Measurements from ENCODE around the gene TXNL4A.
"Not testable (repeated sequence)": the region's sequence is repeated elsewhere in the genome, so short reads cannot be mapped to it uniquely, and the experiment has no call there.

TXNL4A gene, protein sequence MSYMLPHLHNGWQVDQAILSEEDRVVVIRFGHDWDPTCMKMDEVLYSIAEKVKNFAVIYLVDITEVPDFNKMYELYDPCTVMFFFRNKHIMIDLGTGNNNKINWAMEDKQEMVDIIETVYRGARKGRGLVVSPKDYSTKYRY

DNA sequence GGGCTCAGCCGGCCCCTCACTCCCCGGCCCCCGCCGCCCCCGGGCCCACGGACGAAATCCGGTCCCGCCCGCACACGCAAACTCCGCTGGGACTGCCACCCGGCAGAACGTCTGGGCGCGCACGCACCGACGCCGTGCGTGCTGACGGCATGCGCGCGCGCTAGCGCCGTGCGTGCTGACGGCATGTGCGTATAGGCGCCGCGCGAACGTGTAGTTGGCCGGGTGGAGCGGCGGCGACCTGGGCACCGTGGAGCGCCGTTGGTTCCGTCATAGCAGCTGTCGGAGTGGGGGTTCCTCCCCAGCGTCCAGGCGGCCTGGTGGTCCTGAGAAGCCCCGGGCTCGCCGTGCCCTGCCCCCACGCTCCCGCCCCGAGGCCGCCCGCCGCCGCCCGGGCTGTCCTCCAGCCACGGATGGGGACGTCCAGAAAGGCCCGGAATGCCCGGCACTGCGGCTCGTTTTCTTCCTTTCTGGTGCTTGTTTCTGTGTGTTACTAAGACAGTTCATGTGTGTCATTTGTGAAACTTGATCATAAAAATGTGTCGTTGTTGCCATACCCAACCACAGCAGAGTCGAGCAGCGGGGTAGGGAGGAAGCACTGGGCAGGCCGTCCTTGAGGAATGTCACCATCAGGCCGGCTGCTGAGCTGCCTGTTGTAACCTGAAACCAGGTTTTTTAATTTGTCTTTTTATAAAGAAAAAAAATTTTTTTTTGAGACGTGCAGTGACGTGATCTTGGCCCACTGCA is at the start of gene TXNL4A:
TXNL4A (minus strand) TSS at position 113 of the 744 bp plus-strand sequence. CDS start 171 bp downstream, outside the sequence.
- peak; percentile 71 to 78 for DNase-seq

DNA sequence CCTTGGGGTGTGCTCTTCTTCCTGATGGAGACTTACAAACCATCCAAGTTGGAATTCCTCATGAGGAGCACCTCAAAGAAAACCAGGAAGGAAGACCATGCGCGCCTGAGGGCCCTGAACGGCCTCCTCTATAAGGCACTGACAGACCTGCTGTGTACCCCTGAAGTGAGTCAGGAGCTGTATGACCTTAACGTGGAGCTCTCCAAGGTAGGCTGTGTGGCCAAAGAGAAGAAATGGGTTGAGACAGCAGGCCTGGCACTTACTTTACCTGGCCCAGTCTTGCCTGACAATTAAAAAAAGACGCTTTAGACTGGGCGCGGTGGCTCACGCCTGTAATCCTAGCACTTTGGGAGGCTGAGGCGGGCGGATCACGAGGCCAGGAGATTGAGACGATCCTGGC is 48.9 kb upstream of the TXNL4A start:
- no peak for DNase-seq

DNA sequence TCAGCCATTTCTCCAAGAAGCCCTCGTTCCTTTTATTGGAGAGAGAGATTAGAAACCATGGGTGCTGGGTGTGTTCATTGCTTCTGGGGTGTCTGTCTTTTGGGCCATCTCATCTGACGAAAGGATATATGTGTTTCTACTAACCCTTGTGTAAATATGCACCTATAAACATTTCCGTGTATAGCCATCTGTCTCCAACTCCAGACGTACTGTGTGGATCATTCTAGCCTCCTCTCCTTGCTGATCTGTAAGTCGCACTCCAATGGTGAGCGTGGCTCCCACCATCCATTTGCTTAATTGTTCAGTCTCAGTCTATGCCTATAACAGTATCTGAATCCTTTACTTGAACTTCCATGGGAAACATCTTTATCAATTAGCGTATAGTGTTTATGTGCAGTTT is 47.6 kb upstream of the TXNL4A start:
- no peak for DNase-seq

DNA sequence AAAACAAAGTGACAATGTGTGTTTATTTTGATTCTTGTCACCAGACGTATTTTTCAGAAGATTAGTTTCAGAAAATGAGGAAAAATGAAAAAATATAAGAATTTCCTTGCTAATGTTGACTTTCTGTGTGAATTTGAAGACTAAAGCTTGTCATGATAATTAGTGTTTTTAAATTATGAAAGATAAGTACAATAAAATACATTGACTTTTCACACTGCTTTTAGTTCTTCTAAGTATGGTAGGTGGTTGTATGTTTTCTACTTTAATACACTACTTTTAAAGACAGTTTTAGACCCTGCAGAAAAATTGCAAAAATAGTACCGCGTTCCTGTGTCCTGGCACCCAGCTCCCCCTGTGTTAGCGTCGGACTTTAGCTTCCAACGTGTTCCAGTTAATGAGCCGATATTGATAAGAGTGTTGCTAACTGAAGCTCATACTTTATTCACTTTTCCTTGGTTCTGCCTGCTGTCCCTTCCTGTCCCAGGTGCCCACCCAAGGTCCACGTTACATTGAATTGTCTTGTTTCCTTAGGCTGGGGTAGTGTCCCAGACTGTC is 46.6 kb upstream of the TXNL4A start:
- DNase-seq = peak in 1 of 2 experiments; percentile 21

DNA sequence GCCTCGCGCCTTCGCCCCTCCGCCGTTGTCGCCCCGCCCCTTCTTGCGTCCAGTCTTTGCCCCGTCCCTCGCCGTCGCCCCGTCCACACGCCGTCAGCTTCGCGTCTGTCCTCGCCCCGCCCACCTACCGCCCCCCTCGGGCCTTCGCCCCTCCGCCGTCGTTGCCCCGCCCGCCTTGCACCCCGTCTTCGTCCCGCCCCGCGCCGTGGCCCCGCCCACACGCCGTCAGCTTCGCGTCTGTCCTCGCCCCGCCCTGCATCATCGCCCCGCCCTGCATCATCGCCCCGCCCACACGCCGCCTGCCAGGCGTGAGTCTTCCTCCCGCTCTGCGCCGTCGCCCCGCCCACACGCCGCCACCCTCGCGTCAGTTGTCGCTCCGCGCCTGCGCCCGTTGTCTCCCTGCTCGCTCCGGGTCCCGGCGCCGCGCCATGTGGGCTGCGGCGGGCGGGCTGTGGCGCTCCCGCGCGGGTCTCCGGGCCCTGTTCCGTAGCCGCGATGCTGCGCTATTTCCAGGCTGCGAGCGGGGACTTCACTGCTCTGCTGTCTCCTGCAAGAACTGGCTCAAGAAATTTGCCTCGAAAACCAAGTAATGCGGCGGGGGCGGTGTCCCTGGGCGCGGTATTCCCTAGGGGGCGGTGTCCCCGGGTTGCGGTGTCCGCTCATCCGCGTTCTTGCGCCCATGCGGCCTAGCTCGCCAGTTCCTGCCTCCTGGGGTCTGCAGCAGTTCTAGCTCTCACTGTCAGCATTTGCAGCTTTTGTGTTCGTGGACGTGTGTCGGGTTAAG is 45.9 kb upstream of the TXNL4A start, which contains the start of gene RBFA:
RBFA (plus strand) TSS at position 367 of the 784 bp plus-strand sequence; CDS start at position 429, 62 bp downstream.
- peak; percentile 97 to 98 for DNase-seq

DNA sequence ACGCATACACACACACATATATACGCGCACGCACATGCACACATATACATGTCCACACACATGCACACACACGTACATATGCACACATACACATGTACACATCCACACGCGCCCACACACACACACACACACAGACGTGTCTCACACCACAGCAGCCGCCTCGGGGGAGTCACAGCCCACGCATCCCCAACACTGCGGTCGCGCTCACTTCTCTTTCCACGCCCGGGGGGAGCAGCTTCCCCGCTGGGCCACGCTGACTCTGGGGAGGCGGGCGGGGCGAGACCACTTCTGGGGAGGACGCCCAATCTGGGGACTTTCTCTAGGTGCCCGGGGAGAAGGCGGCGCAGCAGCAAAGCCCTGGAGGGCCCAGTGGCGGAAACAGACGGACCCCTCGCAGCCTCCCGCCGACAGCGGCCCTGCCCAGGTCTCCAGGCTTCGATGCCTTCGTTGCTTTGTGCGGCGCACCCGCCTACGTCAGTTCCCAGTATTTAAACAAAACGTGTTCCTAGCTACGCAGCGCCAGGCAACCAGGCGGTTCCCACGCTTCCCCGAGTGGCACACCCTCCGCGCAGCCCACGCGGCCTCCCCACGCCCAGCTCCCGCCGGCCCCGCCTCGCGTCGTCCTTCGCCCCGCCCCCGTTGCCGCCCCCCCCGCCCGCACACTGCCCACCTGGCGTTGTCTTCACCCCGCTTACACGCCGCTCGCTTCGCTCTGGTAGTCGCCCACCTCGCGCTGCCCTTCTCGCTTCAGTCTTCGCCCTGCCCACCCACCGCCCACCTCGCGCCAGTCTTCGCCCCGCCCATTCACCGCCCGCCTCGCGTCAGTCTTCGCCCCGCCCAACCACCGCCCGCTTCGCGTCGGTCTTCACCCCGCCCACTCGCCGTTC is 45.1 kb upstream of the TXNL4A start:
- peak in 1 of 2 experiments; percentile 54 for DNase-seq

DNA sequence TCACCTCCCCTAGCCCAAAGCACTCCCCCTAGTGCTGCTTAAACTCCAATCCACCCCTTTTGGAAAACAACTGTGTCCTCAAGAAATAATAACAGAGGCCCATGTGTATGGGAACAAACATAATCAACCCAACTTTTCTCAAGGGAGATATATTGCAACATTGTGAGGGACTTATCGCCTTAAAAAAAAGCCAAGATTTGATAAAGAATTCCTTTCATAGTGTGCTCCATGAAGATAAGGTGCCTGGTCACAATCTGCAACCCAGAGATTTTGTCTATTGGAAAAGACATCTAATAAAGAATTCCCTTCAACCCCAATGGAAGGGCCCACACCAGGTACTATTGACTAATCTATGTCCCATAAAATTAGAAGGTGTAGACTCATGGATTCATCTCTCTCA is 41.3 kb upstream of the TXNL4A start:
- no peak for DNase-seq

DNA sequence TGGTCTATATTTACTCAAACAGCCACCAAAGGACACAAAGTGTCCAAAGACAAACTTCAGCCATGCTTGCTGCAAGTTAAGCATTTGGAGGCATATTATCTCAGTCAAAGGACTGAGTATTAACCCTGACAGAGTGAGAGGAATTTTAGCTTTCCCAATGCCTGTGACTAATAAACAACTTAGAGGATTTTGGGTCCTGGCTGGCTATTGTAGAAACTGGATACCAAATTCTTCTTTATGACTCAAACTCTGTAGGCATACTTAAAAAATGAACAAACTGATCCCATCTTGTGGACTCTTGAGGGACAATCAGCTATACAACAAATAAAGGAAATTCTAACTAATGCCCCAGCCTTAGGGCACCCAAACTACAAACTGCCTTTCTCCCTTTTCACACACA is 39.4 kb upstream of the TXNL4A start:
- not testable (repeated sequence) for DNase-seq

DNA sequence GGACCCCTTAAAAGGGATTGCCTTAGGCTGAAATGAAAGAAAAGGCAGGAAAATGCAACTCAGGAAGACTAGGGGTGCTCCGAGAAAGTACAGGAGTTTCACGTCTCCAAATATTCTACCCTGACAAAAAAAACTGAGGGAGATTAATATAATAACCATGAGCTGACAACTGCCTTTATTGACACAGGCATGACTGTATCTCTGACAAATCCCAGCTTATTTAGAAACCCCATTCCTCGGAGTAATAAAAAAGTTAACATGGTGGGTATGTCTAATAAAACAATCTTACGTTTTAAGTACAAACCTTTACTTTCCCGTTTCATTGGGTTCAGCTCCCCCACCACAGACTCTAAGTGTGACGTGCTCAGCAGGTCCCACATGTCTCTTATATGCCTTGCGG is 38.0 kb upstream of the TXNL4A start:
- no peak for DNase-seq

DNA sequence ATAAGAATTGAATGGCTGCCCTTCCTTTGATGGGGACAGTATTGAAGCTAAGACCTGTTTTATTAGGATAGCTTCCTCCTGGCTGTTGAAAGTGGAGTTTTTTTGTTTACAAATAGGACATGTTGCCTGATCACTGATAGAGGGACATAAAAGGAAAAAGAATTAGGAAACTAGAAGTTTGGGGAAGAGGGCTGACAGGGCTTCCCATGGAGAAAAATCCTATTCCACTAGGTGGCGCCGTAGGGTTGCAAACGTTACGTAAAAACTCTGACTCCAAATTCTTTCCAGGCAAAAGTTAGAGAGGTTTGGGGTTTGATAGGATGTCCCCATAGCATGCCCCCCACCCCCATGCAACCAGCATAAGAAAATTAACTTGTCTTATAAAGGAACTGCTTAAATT is 34.8 kb upstream of the TXNL4A start:
- peak in 1 of 2 experiments; percentile 39 for DNase-seq

DNA sequence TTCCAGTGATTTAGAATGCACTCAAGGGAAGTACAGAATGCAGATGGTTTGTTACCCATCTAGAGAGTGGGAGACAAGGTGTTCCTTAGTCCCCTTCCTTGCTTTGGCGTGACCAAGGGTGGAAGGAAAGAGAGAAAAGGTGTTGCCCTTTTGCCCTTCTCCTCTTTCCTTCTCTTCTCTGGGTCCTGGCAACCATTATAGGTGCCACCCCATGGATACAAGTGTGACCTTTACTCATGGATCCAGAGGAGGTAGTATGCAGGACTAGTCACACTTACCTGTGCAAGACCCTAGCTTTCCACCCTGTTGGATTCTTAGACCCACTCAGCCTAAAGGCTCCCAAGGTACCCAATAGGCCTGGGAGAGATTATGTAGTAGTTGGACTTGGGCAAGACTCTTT is 34.2 kb upstream of the TXNL4A start:
- peak; percentile 2 to 33 for DNase-seq

DNA sequence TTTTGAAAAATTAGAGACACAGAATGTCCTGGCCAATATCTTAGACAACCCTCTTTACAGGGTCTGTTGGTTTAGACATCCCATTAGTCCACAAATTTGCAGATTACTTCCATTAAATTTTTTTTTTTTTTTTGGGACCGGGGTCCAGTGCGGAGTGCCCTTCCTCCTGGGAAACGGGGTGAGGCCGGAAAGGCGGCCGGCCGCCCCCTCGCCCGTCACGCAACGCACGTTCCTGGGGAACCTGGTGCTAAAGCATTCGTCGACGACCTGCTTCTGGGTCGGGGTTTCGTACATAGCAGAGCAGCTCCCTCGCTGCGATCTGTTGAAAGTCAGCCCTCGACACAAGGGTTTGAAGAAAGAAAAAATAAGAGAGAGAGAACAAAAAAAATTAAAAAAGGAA is 24.4 kb upstream of the TXNL4A start:
- DNase-seq = no peak

DNA sequence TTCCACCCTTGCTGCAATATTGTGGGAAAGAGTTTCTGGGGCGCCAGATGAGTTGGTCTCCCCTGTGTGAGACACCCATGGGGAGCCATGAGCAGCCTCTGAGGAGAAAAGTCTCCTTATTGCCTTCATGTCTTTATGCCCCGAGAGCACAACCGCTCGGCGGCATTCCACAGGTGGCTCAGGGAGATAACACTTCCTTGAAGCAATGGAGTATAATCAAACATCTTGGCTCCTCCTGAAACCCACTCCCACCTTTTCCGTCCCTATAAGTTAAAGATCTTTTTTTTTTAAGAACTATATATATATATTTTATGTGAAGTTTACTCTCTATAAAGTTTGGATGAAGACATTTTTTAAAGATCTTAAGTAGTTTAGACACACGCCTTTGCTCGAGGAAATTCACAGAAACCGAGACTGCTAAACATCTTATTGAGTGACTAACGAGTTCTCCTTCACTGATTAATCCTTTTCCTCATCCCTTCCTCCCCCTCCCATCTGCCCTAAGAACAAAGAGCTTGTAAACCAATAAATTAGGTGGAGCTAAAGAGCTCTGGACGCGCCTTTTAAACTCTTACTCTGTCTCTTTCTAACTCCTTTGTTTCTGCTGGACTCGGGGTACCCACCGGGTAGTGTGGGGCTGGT is 23.3 kb upstream of the TXNL4A start:
- DNase-seq = not testable (repeated sequence)

DNA sequence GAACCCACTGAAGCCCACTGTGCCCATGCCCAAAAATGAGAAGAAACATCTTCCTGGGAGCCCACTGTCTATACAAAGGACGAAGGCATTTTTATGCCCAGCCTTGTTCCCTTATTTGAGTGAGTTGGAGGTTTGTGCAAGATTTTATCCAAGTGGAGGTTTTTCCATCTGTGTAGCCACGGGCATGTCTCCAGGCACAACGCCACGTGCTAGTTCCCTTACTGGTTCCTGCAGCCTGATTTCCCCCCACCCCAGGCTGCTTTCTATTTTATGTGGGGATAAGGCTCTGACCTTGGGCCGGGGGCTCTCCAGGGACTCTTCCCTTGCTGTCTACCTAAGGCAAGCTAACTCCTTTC is 22.2 kb upstream of the TXNL4A start:
- no peak for DNase-seq

DNA sequence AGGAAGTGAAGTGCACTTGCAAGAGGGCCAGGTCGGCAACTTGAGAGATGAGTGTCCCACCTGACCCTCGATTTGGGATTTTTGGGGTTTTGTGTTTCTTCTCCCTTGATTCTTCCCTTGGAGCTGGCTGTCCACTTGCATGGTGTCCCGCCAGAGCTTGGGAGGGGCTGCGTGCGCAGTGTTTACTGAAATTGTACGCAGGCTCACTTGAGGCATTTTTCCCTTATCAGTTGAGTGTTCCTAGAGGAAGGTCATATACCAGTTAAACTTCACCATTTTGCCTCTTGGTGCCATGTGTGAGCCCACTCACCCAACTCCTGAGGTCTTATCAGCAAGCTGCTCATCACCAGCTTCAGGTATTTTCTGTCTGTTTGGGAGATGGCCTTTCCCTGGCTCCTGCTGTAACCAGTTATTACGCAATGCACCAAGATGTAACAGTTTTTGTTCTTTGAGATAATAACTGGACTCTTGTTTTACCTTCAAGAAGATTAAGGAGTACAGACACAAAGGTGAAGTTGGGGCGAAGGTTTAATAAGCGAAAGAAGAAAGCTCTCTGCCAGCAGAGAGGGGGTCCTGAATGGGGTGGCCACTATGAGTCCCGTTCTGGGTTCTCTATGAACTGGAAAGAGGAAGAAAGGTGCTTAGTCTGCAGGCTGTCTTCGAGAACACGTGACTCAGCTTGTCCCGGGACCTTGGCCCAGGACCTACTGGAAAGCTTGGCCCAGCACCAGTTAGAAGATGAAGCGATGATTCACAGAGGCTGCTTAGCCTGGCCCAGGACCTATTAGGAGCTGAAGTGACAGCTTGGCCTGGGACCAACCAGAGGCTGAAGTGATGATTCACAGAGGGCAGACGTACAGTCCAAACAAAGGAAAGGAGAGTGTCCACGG is 21.5 kb upstream of the TXNL4A start:
- DNase-seq = no peak

DNA sequence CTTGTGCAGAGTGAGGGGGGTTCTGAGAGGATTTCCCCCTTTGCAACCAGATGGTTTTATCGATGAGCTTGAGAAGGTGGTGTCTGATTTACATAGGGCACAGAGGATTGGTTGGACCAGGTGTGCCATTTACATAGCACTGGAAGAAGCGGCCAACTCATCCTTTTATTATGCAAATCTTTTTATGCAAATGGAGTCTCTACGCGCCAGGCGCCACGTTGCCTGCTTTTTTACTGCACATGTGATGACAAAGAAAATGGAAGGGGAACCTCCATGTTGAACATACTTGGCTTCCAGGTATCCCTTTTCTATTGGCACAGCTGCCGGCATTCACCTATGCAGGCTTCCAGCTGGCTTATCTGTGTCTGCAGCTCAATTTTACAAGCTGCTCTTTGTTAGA is 18.4 kb upstream of the TXNL4A start:
- no peak for DNase-seq

DNA sequence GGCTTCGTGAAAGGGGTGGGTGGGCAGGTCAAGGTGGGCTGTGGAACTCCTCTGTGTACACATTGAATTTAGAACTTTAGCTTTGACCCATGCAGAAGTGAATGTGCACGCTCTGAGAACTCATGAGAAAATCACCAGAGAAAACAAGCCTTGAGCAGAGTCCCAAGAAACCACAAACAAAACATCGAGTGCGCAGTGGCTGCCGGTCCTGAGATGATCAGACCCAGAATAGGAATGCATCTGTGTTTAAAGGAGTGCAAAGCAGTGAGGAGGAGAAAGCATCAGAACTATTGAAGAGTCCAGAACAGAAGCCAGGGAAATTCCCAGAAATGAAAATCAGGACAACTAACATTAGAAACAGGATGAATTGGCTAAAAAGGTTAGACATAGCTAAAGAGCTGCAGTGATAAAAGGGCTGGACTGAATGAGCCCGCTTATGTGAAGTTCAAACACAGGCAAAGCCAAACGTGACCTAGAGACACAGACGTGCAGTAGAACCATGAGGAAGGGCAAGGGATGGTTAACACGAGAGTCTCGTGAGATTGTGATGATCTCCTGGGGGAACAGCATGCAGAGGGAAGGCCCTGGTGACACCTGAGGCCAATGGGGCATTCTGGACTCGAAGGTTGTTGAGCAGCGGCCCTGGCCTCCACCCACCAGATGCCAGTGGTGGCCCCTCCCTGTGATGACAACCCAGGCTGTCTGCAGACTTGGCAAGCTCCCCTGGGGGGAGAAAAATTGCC is 16.4 kb upstream of the TXNL4A start:
- DNase-seq = no peak

DNA sequence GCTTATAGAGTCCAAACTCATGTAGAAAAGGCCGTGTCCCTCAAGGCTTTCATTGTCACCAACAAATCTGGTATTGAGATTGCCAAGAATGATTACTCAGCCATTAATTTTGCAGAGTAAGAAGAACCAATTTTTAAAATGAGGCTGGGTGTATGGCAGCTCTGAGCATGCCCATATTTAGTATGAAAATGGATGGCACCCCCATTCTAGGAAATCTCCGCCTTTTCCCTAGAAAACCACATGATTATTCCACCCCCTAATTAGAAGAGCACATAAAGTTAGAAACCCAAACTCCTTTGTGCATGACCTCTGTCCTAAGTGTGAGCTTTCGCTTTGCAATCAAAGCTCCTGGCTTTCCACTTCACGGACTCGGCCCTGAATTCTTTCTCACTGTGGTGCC is 14.1 kb upstream of the TXNL4A start:
- DNase-seq = no peak

DNA sequence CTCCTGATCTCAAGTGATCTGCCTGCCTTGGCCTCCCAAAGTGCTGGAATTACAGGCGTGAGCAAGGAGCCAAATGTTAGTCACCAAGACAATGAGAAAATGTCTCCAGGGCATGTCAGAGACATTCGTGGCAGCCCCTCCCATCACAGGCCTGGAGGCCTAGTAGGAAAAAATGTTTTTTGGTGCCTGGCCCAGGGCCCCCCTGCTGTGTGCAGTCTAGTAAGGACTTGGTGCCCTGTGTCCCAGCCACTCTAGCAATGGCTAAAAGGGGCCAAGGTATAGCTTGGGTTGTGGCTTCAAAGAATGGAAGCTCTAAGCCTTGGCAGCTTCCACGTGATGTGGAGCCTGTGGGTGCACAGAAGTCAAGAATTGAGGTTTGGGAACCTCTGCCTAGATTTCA is 12.5 kb upstream of the TXNL4A start:
- DNase-seq = no peak

DNA sequence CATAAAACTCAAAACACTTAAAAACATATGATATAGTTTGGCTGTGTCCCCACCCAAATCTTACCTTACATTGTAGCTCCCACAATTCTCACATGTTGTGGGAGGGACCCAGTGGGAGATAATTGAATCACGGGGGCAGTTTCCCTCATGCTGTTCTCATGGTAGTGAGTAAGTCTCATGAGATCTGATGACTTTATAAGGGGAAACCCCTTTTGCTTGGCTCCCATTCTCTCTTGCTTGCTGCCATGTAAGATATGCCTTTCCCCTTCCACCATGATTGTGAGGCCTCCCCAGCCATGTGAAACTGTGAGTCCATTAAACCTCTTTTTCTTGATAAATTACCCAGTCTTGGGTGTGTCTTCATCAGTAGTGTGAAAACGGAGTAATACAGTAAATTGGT is 11.3 kb upstream of the TXNL4A start:
- DNase-seq = not testable (repeated sequence)

Data from Kasumi-1 (cell line).